ENCODE data around the gene RNF169.

Gene RNF169

GRCh38 chr11:74786574-74786973, 37.9 kb downstream of the RNF169 start:
- Histone ChIP-seq H3K9me3 (ENCODE audit: insufficient read depth, low read length) (peaks cover 12% of the 10 kb centered on the region), H3K79me2 (ENCODE audit: insufficient read depth, low read length) (peaks cover 26% of the 10 kb centered on the region), H3F3A (ENCODE audit: insufficient read depth) (no peaks in the 10 kb centered on the region), H4K20me1 (ENCODE audit: low read depth, low read length) (no peaks in the 10 kb centered on the region), H3K9ac (ENCODE audit: low read length) (no peak overlapping the region), H3K4me3 (ENCODE audit: insufficient read depth, low read length, poor library complexity, severe bottlenecking) (no peak overlapping the region), H3K36me3 (ENCODE audit: low read length) (peaks cover 22% of the 10 kb centered on the region), H3K27ac (ENCODE audit: low read depth, low read length) (no peak overlapping the region), H3K27me3 (ENCODE audit: low read length) (no peaks in the 10 kb centered on the region), H3K4me2 (ENCODE audit: low read depth, low read length, poor library complexity, severe bottlenecking) (no peak overlapping the region), H2AFZ (ENCODE audit: low read depth, low read length, severe bottlenecking) (no peak overlapping the region), H3K9me2 (replicated peaks; ENCODE audit: insufficient read depth, low read length) (no peaks in the 10 kb centered on the region)
- TF ChIP-seq EZH2phosphoT487 (conservative IDR thresholded peaks at IDR 0.05; ENCODE audit: low read length) (no peak), CTCF (IDR thresholded peaks at IDR 0.05; ENCODE audit: insufficient read depth, low read length, poor library complexity, severe bottlenecking) (no peak)

- Histone ChIP-seq H3K27me3 (ENCODE audit: low read length) (no peaks in the 10 kb centered on the region), H2AFZ (ENCODE audit: low read depth, low read length, severe bottlenecking) (no peak overlapping the region), H4K20me1 (ENCODE audit: low read depth, low read length) (no peaks in the 10 kb centered on the region), H3K4me3 (ENCODE audit: insufficient read depth, low read length, poor library complexity, severe bottlenecking) (no peak overlapping the region), H3K79me2 (ENCODE audit: insufficient read depth, low read length) (peaks cover 10% of the 10 kb centered on the region; the same call in 1 of the 2 replicates), H3K36me3 (ENCODE audit: low read length) (peaks cover 30% of the 10 kb centered on the region), H3K4me2 (ENCODE audit: low read depth, low read length, poor library complexity, severe bottlenecking) (no peak overlapping the region), H3F3A (ENCODE audit: insufficient read depth) (no peaks in the 10 kb centered on the region), H3K9me3 (ENCODE audit: insufficient read depth, low read length) (peaks cover 12% of the 10 kb centered on the region), H3K9me2 (replicated peaks; ENCODE audit: insufficient read depth, low read length) (no peaks in the 10 kb centered on the region), H3K9ac (ENCODE audit: low read length) (no peak overlapping the region), H3K27ac (ENCODE audit: low read depth, low read length) (no peak overlapping the region)
- TF ChIP-seq EZH2phosphoT487 (conservative IDR thresholded peaks at IDR 0.05; ENCODE audit: low read length) = no peak
- no peak for TF ChIP-seq CTCF (IDR thresholded peaks at IDR 0.05; ENCODE audit: insufficient read depth, low read length, poor library complexity, severe bottlenecking)
Observed at GRCh38 chr11:74791333-74792100, 42.9 kb downstream of the RNF169 start.

DNA sequence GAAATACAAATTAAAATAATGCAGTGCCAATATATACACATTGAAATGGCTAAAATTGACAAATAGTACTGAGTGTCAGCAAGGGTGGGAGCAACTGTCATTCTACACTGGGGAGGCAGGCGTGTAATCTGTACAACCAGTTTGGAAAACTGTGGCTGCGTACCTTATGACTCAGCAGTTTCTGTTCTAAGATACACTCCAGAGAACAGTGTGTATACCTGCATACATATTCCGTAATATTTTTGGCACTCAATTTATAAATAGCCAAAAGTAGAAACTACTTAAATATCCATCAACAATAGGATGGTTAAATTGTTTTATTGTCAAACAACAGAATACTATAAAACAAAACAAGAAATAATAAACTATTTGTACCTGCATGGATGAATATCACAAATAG, 57.6 kb downstream of the RNF169 start:
- no peak overlapping the region for H3K4me2 ChIP-seq (ENCODE audit: low read depth, low read length, poor library complexity, severe bottlenecking)
- TF ChIP-seq CTCF (IDR thresholded peaks at IDR 0.05; ENCODE audit: insufficient read depth, low read length, poor library complexity, severe bottlenecking) (no peak), EZH2phosphoT487 (conservative IDR thresholded peaks at IDR 0.05; ENCODE audit: low read length) (no peak)
- peaks cover 3% of the 10 kb centered on the region; the same call in 1 of the 2 replicates for H4K20me1 ChIP-seq (ENCODE audit: low read depth, low read length)

More for the DNA sequence above, 57.6 kb downstream of the RNF169 start:
- Histone ChIP-seq H3F3A (ENCODE audit: insufficient read depth) (no peaks in the 10 kb centered on the region), H3K27me3 (ENCODE audit: low read length) (no peaks in the 10 kb centered on the region), H3K9ac (ENCODE audit: low read length) (no peak overlapping the region), H3K27ac (ENCODE audit: low read depth, low read length) (no peak overlapping the region), H3K9me2 (replicated peaks; ENCODE audit: insufficient read depth, low read length) (no peaks in the 10 kb centered on the region), H3K4me3 (ENCODE audit: insufficient read depth, low read length, poor library complexity, severe bottlenecking) (no peak overlapping the region), H3K9me3 (ENCODE audit: insufficient read depth, low read length) (no peaks in the 10 kb centered on the region), H3K36me3 (ENCODE audit: low read length) (no peaks in the 10 kb centered on the region), H3K79me2 (ENCODE audit: insufficient read depth, low read length) (no peaks in the 10 kb centered on the region), H2AFZ (ENCODE audit: low read depth, low read length, severe bottlenecking) (no peak overlapping the region)

All from SU-DHL-6 (cell line).